Measurements from ENCODE around the gene C5orf46. TPM values are rescaled to one million over a fixed set of nuclear protein-coding genes. Genes with fewer than 3 reads are reported as not detected.

C5orf46 gene
- total RNA-seq, 6 donors from 2014 or later: not detected

- H3K36me3 ChIP-seq: no peaks in the 10 kb centered on the region
- WGBS, 2 donors: 27 to 52% methylated on average over 2 of the region's 2 CpGs
- no peaks in the 10 kb centered on the region for H3K9me3 ChIP-seq
- peak in 1 of 2 donors; percentile 32 for ATAC-seq (ENCODE audit: low FRiP score in 2 of 2)
- H3K27ac ChIP-seq: no peak overlapping the region
- no peaks in the 10 kb centered on the region for H3K4me1 ChIP-seq
- TF ChIP-seq POLR2A (IDR thresholded peaks at IDR 0.05): no peak
- TF ChIP-seq EP300 (IDR thresholded peaks at IDR 0.05): no peak
- TF ChIP-seq CTCF (IDR thresholded peaks at IDR 0.05): no peak
- TF ChIP-seq POLR2AphosphoS5 (IDR thresholded peaks at IDR 0.05): no peak
- no peaks in the 10 kb centered on the region for H3K27me3 ChIP-seq
- H3K4me3 ChIP-seq: no peak overlapping the region
- no peak for DNase-seq
These were observed 14.8 kb upstream of the C5orf46 start for GRCh38 chr5:147921136-147921535.

GRCh38 chr5:147920420-147921030 is 14.2 kb upstream of the C5orf46 start:
- no peaks in the 10 kb centered on the region for H3K27me3 ChIP-seq
- no peaks in the 10 kb centered on the region for H3K4me1 ChIP-seq
- no peak overlapping the region for H3K27ac ChIP-seq
- H3K9me3 ChIP-seq: no peaks in the 10 kb centered on the region
- no peak for TF ChIP-seq EP300 (IDR thresholded peaks at IDR 0.05)
- TF ChIP-seq CTCF (IDR thresholded peaks at IDR 0.05): no peak
- no peak for TF ChIP-seq POLR2AphosphoS5 (IDR thresholded peaks at IDR 0.05)
- no peak for TF ChIP-seq POLR2A (IDR thresholded peaks at IDR 0.05)
- no peaks in the 10 kb centered on the region for H3K36me3 ChIP-seq
- H3K4me3 ChIP-seq: no peak overlapping the region
- WGBS, 2 donors: 81 to 83% methylated on average over 4 of the region's 4 CpGs
- ATAC-seq (ENCODE audit: low FRiP score in 2 of 2) (no peak), DNase-seq (no peak)

GRCh38 chr5:147918899-147919298 is 12.6 kb upstream of the C5orf46 start:
- DNase-seq (no peak), ATAC-seq (ENCODE audit: low FRiP score in 2 of 2) (no peak)
- no peaks in the 10 kb centered on the region for H3K27me3 ChIP-seq
- no peak overlapping the region for H3K27ac ChIP-seq
- no peaks in the 10 kb centered on the region for H3K4me1 ChIP-seq
- H3K36me3 ChIP-seq: no peaks in the 10 kb centered on the region
- no peak for TF ChIP-seq POLR2A (IDR thresholded peaks at IDR 0.05)
- no peak for TF ChIP-seq CTCF (IDR thresholded peaks at IDR 0.05)
- TF ChIP-seq EP300 (IDR thresholded peaks at IDR 0.05): no peak
- no peak for TF ChIP-seq POLR2AphosphoS5 (IDR thresholded peaks at IDR 0.05)
- H3K4me3 ChIP-seq: no peak overlapping the region
- H3K9me3 ChIP-seq: no peaks in the 10 kb centered on the region
- 69 to 78% methylated on average over 3 of the region's 3 CpGs for WGBS, 2 donors

- 32 to 67% methylated on average over 2 of the region's 2 CpGs for WGBS, 2 donors
- Histone ChIP-seq H3K27ac (no peak overlapping the region), H3K9me3 (no peaks in the 10 kb centered on the region), H3K4me3 (no peak overlapping the region), H3K36me3 (no peaks in the 10 kb centered on the region), H3K27me3 (no peaks in the 10 kb centered on the region), H3K4me1 (no peaks in the 10 kb centered on the region)
- DNase-seq (no peak), ATAC-seq (ENCODE audit: low FRiP score in 2 of 2) (no peak)
- no peak for TF ChIP-seq POLR2AphosphoS5 (IDR thresholded peaks at IDR 0.05)
- TF ChIP-seq EP300 (IDR thresholded peaks at IDR 0.05): no peak
- no peak for TF ChIP-seq CTCF (IDR thresholded peaks at IDR 0.05)
- TF ChIP-seq POLR2A (IDR thresholded peaks at IDR 0.05): no peak
These were observed 11.9 kb upstream of the C5orf46 start for GRCh38 chr5:147918101-147918685.

GRCh38 chr5:147913786-147914185 is 7.4 kb upstream of the C5orf46 start:
- Histone ChIP-seq H3K9me3 (no peaks in the 10 kb centered on the region), H3K27me3 (no peaks in the 10 kb centered on the region), H3K4me1 (no peaks in the 10 kb centered on the region), H3K36me3 (no peaks in the 10 kb centered on the region), H3K27ac (no peak overlapping the region), H3K4me3 (no peak overlapping the region)
- no peak for ATAC-seq (ENCODE audit: low FRiP score in 2 of 2)
- no peak for TF ChIP-seq EP300 (IDR thresholded peaks at IDR 0.05)
- no peak for TF ChIP-seq POLR2AphosphoS5 (IDR thresholded peaks at IDR 0.05)
- no peak for TF ChIP-seq CTCF (IDR thresholded peaks at IDR 0.05)
- no peak for TF ChIP-seq POLR2A (IDR thresholded peaks at IDR 0.05)
- WGBS, 2 donors: 83 to 93% methylated on average over 3 of the region's 3 CpGs
- DNase-seq: no peak
